CD4-positive, alpha-beta T cell treated with Interleukin-4 for 1 hour (primary cell): ENCODE results near the gene NEFH.

ENCODE experiments used
- DNase-seq, 2 donors: peaks; one replicate each; pipeline ENCODE4 v3.0.0-alpha.2; 2020 to 2022

The NEFH gene

GRCh38 chr22:29463629-29464028 is 16.4 kb upstream of the NEFH start:
- no peak for DNase-seq

DNA sequence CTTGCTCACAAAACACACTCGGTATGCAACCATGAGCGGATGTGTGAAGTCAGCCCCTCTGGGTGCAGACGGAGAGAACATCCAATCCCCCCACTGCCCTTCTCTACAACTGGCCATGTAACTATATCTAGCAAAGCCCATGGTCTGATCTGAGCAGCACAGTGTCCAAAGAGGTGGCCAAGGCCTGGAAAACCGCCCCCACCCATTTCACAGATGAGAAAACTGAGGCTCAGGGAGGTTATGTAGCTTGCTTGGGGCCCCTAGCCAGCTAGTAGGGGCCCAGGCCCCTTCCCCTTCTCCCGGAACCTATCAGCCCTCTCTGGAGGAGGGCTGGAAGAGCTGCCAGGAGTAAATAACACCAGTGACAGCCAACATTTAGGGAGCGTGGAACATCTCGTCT is 15.4 kb upstream of the NEFH start:
- DNase-seq: no peak

DNA sequence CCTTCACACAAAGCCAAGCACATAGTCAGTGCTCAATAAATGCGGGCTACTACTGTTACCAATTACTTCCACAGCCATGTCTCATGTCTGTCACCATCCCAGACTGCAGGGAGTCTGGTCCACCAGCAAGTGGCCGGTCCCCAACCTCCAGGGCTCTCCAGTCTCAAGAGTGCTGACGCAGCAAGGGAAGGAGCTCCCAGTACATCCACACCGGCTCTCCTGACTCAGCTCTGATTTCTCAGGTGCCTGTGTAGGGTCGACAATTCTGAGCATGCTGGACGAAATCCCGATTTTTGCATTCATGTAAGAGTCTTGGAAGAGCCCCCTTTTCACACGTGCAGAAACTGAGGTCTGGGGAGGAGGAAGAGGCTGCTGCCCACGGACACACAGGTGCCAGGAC is 10.3 kb upstream of the NEFH start:
- DNase-seq: no peak

DNA sequence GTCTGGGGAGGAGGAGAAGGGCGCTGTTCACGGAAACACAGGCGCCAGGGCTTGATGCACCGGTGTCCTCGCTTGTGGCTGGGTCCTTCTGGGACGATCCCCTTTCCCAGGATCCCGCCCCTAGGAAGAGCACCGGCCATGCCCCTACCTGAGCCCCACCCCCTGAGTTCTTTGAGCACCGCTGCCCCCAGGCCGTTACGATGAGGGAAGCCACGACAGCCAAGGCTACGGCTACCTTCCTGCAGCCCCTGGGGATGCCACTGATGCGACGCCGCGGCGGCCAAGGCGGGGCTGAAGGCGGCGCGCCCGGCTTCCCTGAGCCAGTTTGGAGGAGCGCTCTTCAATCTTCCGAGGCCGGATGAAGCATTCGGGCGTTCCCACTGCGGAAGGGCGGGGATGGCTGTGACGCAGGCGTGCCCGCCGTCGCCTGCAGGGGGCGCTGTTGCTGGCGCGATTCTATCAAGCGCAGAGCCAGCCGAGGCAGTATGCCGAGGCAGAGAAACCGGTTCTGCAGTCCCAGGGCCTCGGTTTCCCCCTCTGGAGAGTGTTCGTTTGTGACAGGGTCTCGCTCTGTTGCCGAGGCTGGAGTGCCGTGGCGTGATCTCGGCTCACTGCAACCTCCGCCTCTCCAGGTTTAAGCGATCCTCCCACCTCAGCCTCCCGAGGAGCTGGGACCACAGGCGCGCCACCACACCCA is 9.7 kb upstream of the NEFH start:
- DNase-seq: peak; percentile 54 to 66

DNA sequence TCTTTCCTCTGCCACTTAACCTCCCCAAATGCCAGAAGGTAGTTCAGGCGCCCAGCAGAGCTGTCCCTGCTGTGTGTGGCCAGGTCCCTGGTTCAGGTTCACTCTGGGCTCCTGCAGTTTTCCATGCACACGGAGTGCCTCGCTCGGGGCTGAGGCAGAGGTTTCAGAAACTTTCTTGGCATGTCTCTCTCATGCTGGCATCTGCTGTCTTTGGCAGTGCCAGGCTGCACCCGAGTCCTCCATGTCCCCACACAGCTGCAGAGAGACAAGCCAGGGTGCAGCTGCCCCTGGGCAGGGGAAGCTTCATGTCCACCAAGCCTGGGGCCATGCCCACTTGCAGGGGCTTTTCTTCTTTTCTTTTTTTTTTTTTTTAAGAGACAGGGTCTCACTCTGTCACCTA is 7.0 kb upstream of the NEFH start:
- DNase-seq: no peak

DNA sequence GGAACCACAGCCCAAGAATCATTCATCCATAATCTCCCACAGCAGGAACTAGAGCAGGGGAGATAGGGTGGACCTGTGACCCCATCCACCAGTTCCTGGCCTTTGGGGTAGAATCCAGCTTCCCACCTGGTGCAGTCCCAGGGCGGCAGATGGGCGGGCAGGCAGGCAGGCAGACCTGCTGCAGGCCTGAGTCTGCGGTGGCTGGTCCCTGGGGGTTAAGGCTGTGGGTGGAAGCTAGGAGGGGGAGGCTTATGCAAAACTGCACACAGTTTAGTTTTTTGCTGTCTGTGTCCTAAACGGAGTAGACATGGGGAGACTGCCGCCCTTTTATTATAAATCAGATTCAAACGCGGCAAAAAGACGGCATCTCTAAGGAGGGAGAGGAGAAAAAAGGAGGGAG is 4.5 kb upstream of the NEFH start:
- peak in 1 of 2 donors; percentile 50 for DNase-seq

DNA sequence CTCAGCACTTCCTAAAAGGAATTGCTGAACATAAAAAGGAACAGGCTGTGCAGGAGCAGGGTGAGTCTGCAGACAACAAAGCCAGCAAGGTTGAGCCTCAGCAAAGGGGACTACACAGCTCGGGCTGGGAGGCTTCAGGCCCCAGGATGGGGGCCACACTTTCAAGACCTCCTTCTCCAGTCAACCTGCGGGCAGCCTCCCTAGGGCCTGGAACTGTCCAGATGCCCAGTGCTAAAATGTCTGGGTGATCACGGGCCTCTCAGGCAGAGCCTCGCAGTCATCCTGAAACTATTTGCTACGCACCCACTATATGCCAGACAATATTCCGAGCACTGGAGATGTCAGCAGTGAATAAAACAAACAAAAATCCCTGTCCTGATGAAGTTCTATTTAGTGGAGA is 3.9 kb upstream of the NEFH start:
- DNase-seq: no peak

- no peak for DNase-seq
Observed at GRCh38 chr22:29477723-29478318, 2.2 kb upstream of the NEFH start.

- no peak for DNase-seq
Observed at GRCh38 chr22:29478326-29479276, 1.4 kb upstream of the NEFH start.

GRCh38 chr22:29480262-29480511 is 169 bp downstream of the NEFH start:
- DNase-seq: no peak

GRCh38 chr22:29480512-29481264 is 670 bp downstream of the NEFH start:
- DNase-seq: peak; percentile 50 to 64

GRCh38 chr22:29481265-29482000 is 1.4 kb downstream of the NEFH start:
- DNase-seq: no peak

GRCh38 chr22:29482253-29482652 is 2.2 kb downstream of the NEFH start:
- DNase-seq: no peak

DNA sequence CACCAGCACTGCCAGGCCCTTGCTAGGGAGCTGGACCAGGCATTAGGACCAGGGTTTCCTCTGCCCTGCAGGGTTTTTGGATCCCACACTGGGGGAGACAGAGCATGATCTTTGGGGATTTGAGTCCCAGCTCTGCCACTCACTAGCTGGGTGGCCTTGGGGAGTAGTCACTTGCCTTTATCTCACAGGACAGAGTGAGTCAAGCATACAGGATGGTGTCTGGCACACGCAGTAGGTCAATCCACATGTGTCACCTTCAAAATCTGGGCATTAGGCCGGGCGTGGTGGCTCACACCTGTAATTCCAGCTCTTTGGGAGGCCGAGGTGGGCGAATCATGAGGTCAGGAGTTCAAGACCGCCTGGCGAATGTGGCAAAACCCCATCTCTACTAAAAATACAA is 2.7 kb downstream of the NEFH start:
- DNase-seq: no peak

- DNase-seq: no peak
Observed at GRCh38 chr22:29483254-29483653, 3.2 kb downstream of the NEFH start.

DNA sequence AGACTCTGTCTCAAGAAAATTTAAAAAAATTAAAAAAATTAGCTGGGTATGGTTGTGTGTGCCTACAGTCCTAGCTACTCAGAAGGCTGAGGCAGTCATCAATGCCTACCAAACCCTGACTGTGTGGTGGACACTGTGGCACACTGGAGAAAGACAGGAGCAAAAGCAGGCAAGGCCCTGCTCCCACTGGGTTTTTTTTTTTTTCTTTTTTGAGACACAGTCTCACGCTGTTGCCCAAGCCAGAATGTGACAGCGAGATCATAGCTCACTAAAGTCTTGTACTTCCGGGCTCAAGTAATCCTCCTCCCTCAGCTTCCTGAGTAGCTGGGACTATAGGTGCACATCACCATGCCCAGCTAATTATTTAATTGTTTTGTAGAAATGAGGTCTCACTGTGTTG is 4.6 kb downstream of the NEFH start:
- no peak for DNase-seq

GRCh38 chr22:29485448-29485847 is 5.4 kb downstream of the NEFH start:
- DNase-seq: no peak

DNA sequence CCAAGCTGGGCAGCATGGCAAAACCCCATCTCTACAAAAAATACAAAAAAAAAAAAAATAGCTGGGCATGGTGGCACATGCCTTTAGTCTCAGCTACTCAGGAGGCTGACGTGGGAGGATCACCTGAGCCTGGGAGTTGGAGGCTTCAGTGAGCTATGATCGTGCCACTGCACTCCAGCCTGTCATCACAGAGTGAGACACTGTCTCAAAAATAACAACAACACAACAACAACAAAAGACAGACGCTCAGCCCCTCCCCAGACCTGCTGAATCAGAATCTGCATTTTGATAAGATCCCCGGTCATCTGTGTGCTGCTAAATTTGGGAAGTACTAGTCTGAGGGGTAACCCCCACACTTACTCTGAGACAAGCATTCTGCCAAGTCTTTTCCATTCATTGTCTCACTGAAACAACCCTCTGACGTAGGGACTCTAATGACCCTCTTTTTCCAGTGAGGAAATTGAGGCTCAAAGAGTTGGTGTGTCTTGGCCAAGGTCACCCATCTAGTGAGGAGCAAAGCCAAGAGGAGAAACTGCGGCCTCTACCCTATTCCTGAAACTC is 7.5 kb downstream of the NEFH start:
- DNase-seq: no peak

DNA sequence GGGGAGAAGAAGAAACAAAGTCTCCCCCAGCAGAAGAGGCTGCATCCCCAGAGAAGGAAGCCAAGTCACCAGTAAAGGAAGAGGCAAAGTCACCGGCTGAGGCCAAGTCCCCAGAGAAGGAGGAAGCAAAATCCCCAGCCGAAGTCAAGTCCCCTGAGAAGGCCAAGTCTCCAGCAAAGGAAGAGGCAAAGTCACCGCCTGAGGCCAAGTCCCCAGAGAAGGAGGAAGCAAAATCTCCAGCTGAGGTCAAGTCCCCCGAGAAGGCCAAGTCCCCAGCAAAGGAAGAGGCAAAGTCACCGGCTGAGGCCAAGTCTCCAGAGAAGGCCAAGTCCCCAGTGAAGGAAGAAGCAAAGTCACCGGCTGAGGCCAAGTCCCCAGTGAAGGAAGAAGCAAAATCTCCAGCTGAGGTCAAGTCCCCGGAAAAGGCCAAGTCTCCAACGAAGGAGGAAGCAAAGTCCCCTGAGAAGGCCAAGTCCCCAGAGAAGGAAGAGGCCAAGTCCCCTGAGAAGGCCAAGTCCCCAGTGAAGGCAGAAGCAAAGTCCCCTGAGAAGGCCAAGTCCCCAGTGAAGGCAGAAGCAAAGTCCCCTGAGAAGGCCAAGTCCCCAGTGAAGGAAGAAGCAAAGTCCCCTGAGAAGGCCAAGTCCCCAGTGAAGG is 9.2 kb downstream of the NEFH start:
- DNase-seq: peak in 1 of 2 donors; percentile 20

DNA sequence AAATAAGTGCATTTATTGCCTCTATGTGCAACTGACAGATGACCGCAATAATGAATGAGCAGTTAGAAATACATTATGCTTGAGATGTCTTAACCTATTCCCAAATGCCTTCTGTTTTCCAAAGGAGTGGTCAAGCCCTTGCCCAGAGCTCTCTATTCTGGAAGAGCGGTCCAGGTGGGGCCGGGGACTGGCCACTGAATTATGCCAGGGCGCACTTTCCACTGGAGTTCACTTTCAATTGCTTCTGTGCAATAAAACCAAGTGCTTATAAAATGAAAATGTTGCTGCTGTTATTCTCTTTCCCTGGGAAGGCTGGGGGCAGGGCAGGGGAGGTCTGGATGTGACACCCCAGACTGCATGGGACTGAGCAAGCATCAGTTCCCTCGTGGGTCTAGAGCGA is 11.0 kb downstream of the NEFH start:
- no peak for DNase-seq

DNA sequence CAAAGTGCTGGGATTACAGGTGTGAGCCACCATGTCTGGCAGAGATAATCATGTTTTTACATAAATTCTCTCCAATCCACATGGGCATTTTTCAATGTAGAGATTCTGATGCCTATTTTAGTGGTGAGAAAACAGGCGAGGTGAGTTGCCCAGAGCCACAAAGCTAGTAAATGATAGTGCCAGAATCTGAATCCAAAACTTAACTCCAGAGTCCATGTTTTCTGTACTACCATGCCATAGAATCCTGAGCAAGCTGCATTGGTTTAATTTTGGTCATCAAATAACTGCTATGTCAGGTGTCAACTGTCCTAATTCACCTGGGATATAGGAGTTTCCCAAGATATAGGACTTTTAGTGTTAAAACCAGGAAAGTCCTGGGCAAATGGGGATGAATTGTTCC is 13.6 kb downstream of the NEFH start:
- DNase-seq: no peak

DNA sequence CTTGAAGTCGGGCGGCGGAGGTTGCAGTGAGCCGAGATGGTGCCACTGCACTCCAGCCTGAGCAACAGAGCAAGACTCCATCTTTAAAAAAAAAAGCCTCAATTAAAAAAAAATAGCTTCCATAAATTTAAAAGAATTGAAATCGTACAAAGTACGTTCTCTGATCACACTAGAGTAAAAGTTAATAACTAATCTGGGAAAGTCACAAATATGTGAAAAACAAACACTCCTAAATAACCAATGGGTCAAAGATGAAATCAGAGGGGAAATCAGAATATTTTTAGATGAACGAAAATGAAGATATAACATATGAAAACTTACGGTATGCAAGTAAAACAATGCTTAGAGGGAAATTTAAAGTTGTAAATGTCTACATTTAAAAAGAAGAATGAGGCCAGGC is 19.8 kb downstream of the NEFH start:
- DNase-seq: no peak
